ENCODE results near the gene ARL5B.

The ARL5B gene

GRCh38 chr10:18659819-18660535 is 746 bp downstream of the ARL5B start:
- DNase-seq, result no peak

- DNase-seq, result no peak
These were observed 1.7 kb downstream of the ARL5B start for GRCh38 chr10:18660816-18661431.

- DNase-seq, result no peak
These were observed 5.7 kb downstream of the ARL5B start for GRCh38 chr10:18664841-18665478.

GRCh38 chr10:18665815-18666558 is 6.8 kb downstream of the ARL5B start:
- no peak for DNase-seq

GRCh38 chr10:18666810-18667209 is 7.6 kb downstream of the ARL5B start:
- no peak for DNase-seq

- no peak for DNase-seq
These were observed 8.8 kb downstream of the ARL5B start for GRCh38 chr10:18668026-18668425.

- DNase-seq, result no peak
These were observed 16.0 kb downstream of the ARL5B start for GRCh38 chr10:18675086-18675801.

- DNase-seq, result no peak
These were observed 21.5 kb downstream of the ARL5B start for GRCh38 chr10:18680754-18681153.

GRCh38 chr10:18681366-18681765 is 22.1 kb downstream of the ARL5B start:
- DNase-seq, result no peak

- no peak for DNase-seq
These were observed 22.8 kb downstream of the ARL5B start for GRCh38 chr10:18681971-18682411.

GRCh38 chr10:18683427-18683826 is 24.2 kb downstream of the ARL5B start:
- DNase-seq, result no peak

GRCh38 chr10:18684416-18684815 is 25.2 kb downstream of the ARL5B start:
- DNase-seq, result no peak

GRCh38 chr10:18684953-18685352 is 25.7 kb downstream of the ARL5B start:
- no peak for DNase-seq

- DNase-seq, result no peak
These were observed 26.3 kb downstream of the ARL5B start for GRCh38 chr10:18685555-18685954.

- DNase-seq, result no peak
These were observed 28.0 kb downstream of the ARL5B start for GRCh38 chr10:18687195-18687594.

- DNase-seq, result no peak
These were observed 28.5 kb downstream of the ARL5B start for GRCh38 chr10:18687706-18688105.

- DNase-seq, result no peak
These were observed 30.3 kb downstream of the ARL5B start for GRCh38 chr10:18689498-18689897.

- no peak for DNase-seq
These were observed 31.3 kb downstream of the ARL5B start for GRCh38 chr10:18690541-18690940.

- DNase-seq, result no peak
These were observed 40.9 kb downstream of the ARL5B start for GRCh38 chr10:18699849-18700840.

GRCh38 chr10:18703521-18703920 is 44.3 kb downstream of the ARL5B start:
- DNase-seq, result no peak

- no peak for DNase-seq
These were observed 51.0 kb downstream of the ARL5B start for GRCh38 chr10:18710201-18710653.
